Endothelial cell of umbilical vein (primary cell): ENCODE results near the gene ANO9. TPM values are rescaled to one million over a fixed set of nuclear protein-coding genes. Genes with fewer than 3 reads are reported as not detected.

Source experiments
- BruUV-seq: library from RNA; stranded (reverse); fragments of 400-500 nt; replicated peaks from 2 replicates; lab custom pipeline; 2021; lab: Mats Ljungman, UMichigan
- CTCF ChIA-PET: fragments of 300-600, 350-600 bp; sonication (Branson Sonifier 250); formaldehyde crosslinking; loops from one replicate; lab custom pipeline; 2021; ENCODE audit warnings: antibody characterized with exemption, inconsistent platforms; lab: Charles Lee
- POLR2A ChIA-PET: fragments of 300-600, 350-600 bp; sonication (Branson Sonifier 250); formaldehyde crosslinking; loops from one replicate; lab custom pipeline; 2021; ENCODE audit warnings: antibody characterized with exemption, inconsistent platforms; lab: Charles Lee
- DNase-seq: peaks from one replicate; pipeline ENCODE4 v3.0.0-alpha.2; 2011; ENCODE audit warnings: low read depth, low spot score
- FAIRE-seq: peaks from 2 replicates; lab custom pipeline; 2011; peaks lifted over from hg19 to GRCh38; lab: Jason Lieb, UNC
- H2AFZ ChIP-seq: 2 replicates; pipeline ENCODE4 v1.6.0; 2012; ENCODE audit warnings: low read depth, low read length, control low read depth, inconsistent platforms
- H3K27ac ChIP-seq: 2 replicates; pipeline ENCODE4 v1.5.1; 2011; ENCODE audit warnings: low read depth, mild to moderate bottlenecking, control low read depth, low read length, moderate library complexity; ENCODE audit not compliant: insufficient read depth
- H3K27me3 ChIP-seq, 2 experiments: 2 replicates each; pipeline versions ENCODE4 v1.6.0 to v1.6.1; 2011; ENCODE audit warnings: low read length in 2 of 2, mixed read lengths in 1 of 2; ENCODE audit not compliant: control insufficient read depth in 2 of 2, insufficient read depth in 2 of 2
- H3K36me3 ChIP-seq, 2 experiments: 2 replicates in 1 of 2; 3 replicates in 1 of 2; pipeline ENCODE4 v1.5.1; 2011; ENCODE audit warnings: low read length in 2 of 2, mild to moderate bottlenecking in 1 of 2, moderate library complexity in 1 of 2; ENCODE audit not compliant: control insufficient read depth in 2 of 2, insufficient read depth in 2 of 2; ENCODE audit errors: extremely low read depth in 1 of 2
- H3K4me1 ChIP-seq: 3 replicates; pipeline ENCODE4 v1.5.1; 2011; ENCODE audit warnings: mild to moderate bottlenecking, low read length; ENCODE audit not compliant: control insufficient read depth, insufficient read depth; ENCODE audit errors: extremely low read depth
- H3K4me2 ChIP-seq: 2 replicates; pipeline ENCODE4 v1.6.1; 2011; ENCODE audit warnings: low read length, control low read depth, mixed read lengths; ENCODE audit not compliant: insufficient read depth
- H3K4me3 ChIP-seq, 3 experiments: fragments of 200-600 bp in 1 of 3; sonication (generic), shearing (Covaris generic) in 1 of 3; replicated peaks in 1 of 3; 2 replicates each; pipeline ENCODE4 v1.5.1; 2011 to 2016; ENCODE audit warnings: control low read depth in 3 of 3, low read length in 3 of 3, mild to moderate bottlenecking in 2 of 3, inconsistent platforms in 1 of 3, low read depth in 1 of 3, moderate library complexity in 1 of 3; ENCODE audit not compliant: insufficient read depth in 1 of 3
- H3K79me2 ChIP-seq: 2 replicates; pipeline ENCODE4 v1.6.0; 2012; ENCODE audit warnings: low read length, inconsistent platforms; ENCODE audit not compliant: control insufficient read depth, insufficient read depth
- H3K9ac ChIP-seq: replicated peaks from 2 replicates; pipeline ENCODE3; 2011; ENCODE audit warnings: low read length, control low read depth; ENCODE audit not compliant: insufficient read depth; ENCODE audit errors: extremely low read depth
- H3K9me1 ChIP-seq: replicated peaks from 3 replicates; pipeline ENCODE4 v1.6.0; 2011; ENCODE audit warnings: mild to moderate bottlenecking, low read length; ENCODE audit not compliant: control insufficient read depth, insufficient read depth; ENCODE audit errors: extremely low read depth
- H3K9me3 ChIP-seq: replicated peaks from 2 replicates; pipeline ENCODE4 v1.5.1; 2012; ENCODE audit warnings: low read length, inconsistent platforms; ENCODE audit not compliant: control insufficient read depth, insufficient read depth
- H4K20me1 ChIP-seq: replicated peaks from 2 replicates; pipeline ENCODE3; 2011; ENCODE audit warnings: mild to moderate bottlenecking, low read length; ENCODE audit not compliant: control insufficient read depth, insufficient read depth; ENCODE audit errors: extremely low read depth
- EZH2 ChIP-seq: IDR thresholded peaks from 2 replicates; pipeline ENCODE4 v1.6.1; 2012; ENCODE audit warnings: borderline replicate concordance, low read depth, mild to moderate bottlenecking, moderate library complexity, low read length, inconsistent platforms; ENCODE audit not compliant: severe bottlenecking
- FOS ChIP-seq: IDR thresholded peaks from 2 replicates; pipeline ENCODE4 v1.6.1; 2011; ENCODE audit warnings: mild to moderate bottlenecking, low read length, moderate library complexity, borderline replicate concordance; ENCODE audit not compliant: insufficient read depth
- GATA2 ChIP-seq: IDR thresholded peaks from 2 replicates; pipeline ENCODE4 v1.7.0; 2011; ENCODE audit warnings: low read depth, mild to moderate bottlenecking, moderate library complexity, mixed read lengths, low read length; ENCODE audit not compliant: insufficient read length, insufficient read depth
- JUN ChIP-seq: IDR thresholded peaks from 2 replicates; pipeline ENCODE4 v1.6.1; 2011; ENCODE audit warnings: borderline replicate concordance, low read depth; ENCODE audit not compliant: insufficient read length, insufficient read depth
- MYC ChIP-seq: IDR thresholded peaks from one replicate; pipeline ENCODE4 v1.6.1; 2011; ENCODE audit warnings: mild to moderate bottlenecking, low read depth, low read length
- POLR2A ChIP-seq: IDR thresholded peaks from 2 replicates; pipeline ENCODE4 v1.6.1; 2012; ENCODE audit warnings: low read depth, mild to moderate bottlenecking, control low read depth, low read length
- POLR2AphosphoS5 ChIP-seq: IDR thresholded peaks from 2 replicates; pipeline ENCODE4 v1.6.1; 2012; ENCODE audit warnings: low read depth, mild to moderate bottlenecking, control low read depth, low read length, moderate library complexity; ENCODE audit not compliant: insufficient read depth
- dilution Hi-C: fragments of 300-500 bp; cut with MboI; formaldehyde crosslinking; loops from one replicate; pipeline ENCODE4 v1.15.0; 2019; ENCODE audit warnings: low sequenced_read_pairs; ENCODE audit not compliant: extremely low pct_ligation_motif_present
- intact Hi-C: fragments of 100-400 bp; cut with micrococcal nuclease; formaldehyde crosslinking; loops from one replicate; pipeline ENCODE4 v1.10.0; 2022
- polyA plus RNA-seq, 4 experiments: library from polyadenylated mRNA; depleted of rRNA in 3 of 4; stranded (reverse) in 3 of 4; unstranded in 1 of 4; fragments of >200 nt; gene quantifications; 2 replicates each; pipeline versions ENCODE4 v1.2.1 to v1.2.3, GENCODE V29; 2011 to 2012; ENCODE audit warnings: missing spikeins in 1 of 4
- total RNA-seq: library from RNA; stranded (reverse); gene quantifications from 2 replicates; pipeline ENCODE4 v1.2.3, GENCODE V29; 2021
- TF ChIP-seq, protein P1 (sequence below): IDR thresholded peaks from 2 replicates; pipeline ENCODE4 v1.6.1; 2011; ENCODE audit not compliant: insufficient read depth, insufficient read length
- TF ChIP-seq, protein P2 (sequence below), 2 donors: IDR thresholded peaks; 1 replicate in 1 of 2; 2 replicates in 1 of 2; pipeline ENCODE4 v1.5.1; 2011; ENCODE audit warnings: low read length in 2 of 2, mild to moderate bottlenecking in 2 of 2, moderate library complexity in 2 of 2, control low read depth in 1 of 2, inconsistent platforms in 1 of 2, low read depth in 1 of 2; ENCODE audit not compliant: insufficient read depth in 1 of 2; ENCODE audit errors: extremely low read depth in 1 of 2

Gene ANO9
- total and polyA plus RNA-seq, 2 donors (not counting 3 experiments of a cell fraction or from before 2014, with no cell fraction given): 0.23 TPM; not detected in 1

DNA sequence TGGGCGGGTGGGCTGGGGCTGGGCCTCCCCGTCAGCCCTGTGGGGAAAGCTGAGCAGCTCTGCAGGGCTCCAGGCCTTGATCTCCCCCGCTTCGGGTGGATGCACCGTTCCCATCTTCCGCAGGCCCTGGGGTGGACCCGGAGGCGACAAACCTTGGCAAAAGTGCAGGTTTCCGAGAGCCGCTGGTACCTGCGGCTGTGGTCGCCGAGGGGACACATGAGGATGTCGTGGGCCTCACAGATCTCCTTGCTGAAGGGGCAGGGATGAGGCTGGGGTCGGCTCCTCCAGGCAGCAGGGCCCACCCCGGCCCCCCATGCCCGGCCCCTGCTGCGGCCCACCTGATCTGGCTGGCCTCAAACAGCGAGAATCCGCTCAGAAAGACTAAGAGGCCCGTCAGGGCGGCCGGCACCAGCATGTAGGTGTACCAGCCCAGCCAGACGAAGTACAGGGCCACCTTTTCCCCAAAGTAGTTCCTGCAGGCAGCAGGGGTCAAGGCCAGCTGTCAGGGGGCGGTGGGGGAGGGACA lies 11.8 kb downstream of the ANO9 start:
- intact Hi-C loops: no loop called here
- no peak overlapping the region for H3K27ac ChIP-seq
- no peaks in the 10 kb centered on the region for H3K79me2 ChIP-seq
- TF ChIP-seq JUN (no peak), EZH2 (no peak), GATA2 (no peak), MYC (no peak), FOS (no peak), POLR2A (no peak), POLR2AphosphoS5 (no peak)
- TF ChIP-seq, protein P1, sequence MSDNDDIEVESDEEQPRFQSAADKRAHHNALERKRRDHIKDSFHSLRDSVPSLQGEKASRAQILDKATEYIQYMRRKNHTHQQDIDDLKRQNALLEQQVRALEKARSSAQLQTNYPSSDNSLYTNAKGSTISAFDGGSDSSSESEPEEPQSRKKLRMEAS: no peak
- TF ChIP-seq, protein P2, sequence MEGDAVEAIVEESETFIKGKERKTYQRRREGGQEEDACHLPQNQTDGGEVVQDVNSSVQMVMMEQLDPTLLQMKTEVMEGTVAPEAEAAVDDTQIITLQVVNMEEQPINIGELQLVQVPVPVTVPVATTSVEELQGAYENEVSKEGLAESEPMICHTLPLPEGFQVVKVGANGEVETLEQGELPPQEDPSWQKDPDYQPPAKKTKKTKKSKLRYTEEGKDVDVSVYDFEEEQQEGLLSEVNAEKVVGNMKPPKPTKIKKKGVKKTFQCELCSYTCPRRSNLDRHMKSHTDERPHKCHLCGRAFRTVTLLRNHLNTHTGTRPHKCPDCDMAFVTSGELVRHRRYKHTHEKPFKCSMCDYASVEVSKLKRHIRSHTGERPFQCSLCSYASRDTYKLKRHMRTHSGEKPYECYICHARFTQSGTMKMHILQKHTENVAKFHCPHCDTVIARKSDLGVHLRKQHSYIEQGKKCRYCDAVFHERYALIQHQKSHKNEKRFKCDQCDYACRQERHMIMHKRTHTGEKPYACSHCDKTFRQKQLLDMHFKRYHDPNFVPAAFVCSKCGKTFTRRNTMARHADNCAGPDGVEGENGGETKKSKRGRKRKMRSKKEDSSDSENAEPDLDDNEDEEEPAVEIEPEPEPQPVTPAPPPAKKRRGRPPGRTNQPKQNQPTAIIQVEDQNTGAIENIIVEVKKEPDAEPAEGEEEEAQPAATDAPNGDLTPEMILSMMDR (IDR thresholded peaks at IDR 0.05; ENCODE audit: extremely low read depth in 1 of 2, insufficient read depth in 1 of 2, low read depth in 1 of 2, low read length in 2 of 2): no peak
- CTCF ChIA-PET: no interaction called here
- no peaks in the 10 kb centered on the region for H3K9me1 ChIP-seq
- H3K4me2 ChIP-seq: no peak overlapping the region
- H3K4me1 ChIP-seq: no peaks in the 10 kb centered on the region
- no TSS peak for BruUV-seq
- FAIRE-seq: no peak
- H4K20me1 ChIP-seq: no peaks in the 10 kb centered on the region
- no peak overlapping the region for H3K4me3 ChIP-seq
- H2AFZ ChIP-seq: no peak overlapping the region
- no peak for DNase-seq
- H3K36me3 ChIP-seq: no peaks in the 10 kb centered on the region
- no peaks in the 10 kb centered on the region for H3K9me3 ChIP-seq
- POLR2A ChIA-PET: no interaction called here
- no peak overlapping the region for H3K9ac ChIP-seq
- H3K27me3 ChIP-seq: peaks cover 0 to 5% of the 10 kb centered on the region in 2 experiments
- dilution Hi-C loops: no loop called here
